ENCODE data around the gene KLHL35.

KLHL35 gene

GRCh38 chr11:75472081-75472732, 39.2 kb upstream of the KLHL35 start:
- no peak overlapping the region for H3K27ac ChIP-seq
- no peak for TF ChIP-seq CTCF (conservative IDR thresholded peaks at IDR 0.05)

- H3K27ac ChIP-seq = no peak overlapping the region
- TF ChIP-seq CTCF (conservative IDR thresholded peaks at IDR 0.05) = no peak
Observed at GRCh38 chr11:75471176-75471973, 38.4 kb upstream of the KLHL35 start.

- no peak for TF ChIP-seq CTCF (conservative IDR thresholded peaks at IDR 0.05)
- no peak overlapping the region for H3K27ac ChIP-seq
Observed at GRCh38 chr11:75470476-75471080, 37.6 kb upstream of the KLHL35 start.

- no peak overlapping the region for H3K27ac ChIP-seq
- no peak for TF ChIP-seq CTCF (conservative IDR thresholded peaks at IDR 0.05)
Observed at GRCh38 chr11:75469785-75470405, 36.9 kb upstream of the KLHL35 start.

- no peak for TF ChIP-seq CTCF (conservative IDR thresholded peaks at IDR 0.05)
- no peak overlapping the region for H3K27ac ChIP-seq
Observed at GRCh38 chr11:75468534-75469340, 35.7 kb upstream of the KLHL35 start.

GRCh38 chr11:75467881-75468280, 34.9 kb upstream of the KLHL35 start:
- no peak overlapping the region for H3K27ac ChIP-seq
- TF ChIP-seq CTCF (conservative IDR thresholded peaks at IDR 0.05) = no peak
